CD1c-positive myeloid dendritic cell (primary cell): ENCODE data around the gene FGD5.
A peak's percentile ranks its signal among the peaks of the same experiment; 100 is the strongest.

Experiments
- DNase-seq: peaks from one replicate; pipeline ENCODE4 v3.0.0-alpha.2; 2016; ENCODE audit errors: extremely low spot score

FGD5 gene, protein sequence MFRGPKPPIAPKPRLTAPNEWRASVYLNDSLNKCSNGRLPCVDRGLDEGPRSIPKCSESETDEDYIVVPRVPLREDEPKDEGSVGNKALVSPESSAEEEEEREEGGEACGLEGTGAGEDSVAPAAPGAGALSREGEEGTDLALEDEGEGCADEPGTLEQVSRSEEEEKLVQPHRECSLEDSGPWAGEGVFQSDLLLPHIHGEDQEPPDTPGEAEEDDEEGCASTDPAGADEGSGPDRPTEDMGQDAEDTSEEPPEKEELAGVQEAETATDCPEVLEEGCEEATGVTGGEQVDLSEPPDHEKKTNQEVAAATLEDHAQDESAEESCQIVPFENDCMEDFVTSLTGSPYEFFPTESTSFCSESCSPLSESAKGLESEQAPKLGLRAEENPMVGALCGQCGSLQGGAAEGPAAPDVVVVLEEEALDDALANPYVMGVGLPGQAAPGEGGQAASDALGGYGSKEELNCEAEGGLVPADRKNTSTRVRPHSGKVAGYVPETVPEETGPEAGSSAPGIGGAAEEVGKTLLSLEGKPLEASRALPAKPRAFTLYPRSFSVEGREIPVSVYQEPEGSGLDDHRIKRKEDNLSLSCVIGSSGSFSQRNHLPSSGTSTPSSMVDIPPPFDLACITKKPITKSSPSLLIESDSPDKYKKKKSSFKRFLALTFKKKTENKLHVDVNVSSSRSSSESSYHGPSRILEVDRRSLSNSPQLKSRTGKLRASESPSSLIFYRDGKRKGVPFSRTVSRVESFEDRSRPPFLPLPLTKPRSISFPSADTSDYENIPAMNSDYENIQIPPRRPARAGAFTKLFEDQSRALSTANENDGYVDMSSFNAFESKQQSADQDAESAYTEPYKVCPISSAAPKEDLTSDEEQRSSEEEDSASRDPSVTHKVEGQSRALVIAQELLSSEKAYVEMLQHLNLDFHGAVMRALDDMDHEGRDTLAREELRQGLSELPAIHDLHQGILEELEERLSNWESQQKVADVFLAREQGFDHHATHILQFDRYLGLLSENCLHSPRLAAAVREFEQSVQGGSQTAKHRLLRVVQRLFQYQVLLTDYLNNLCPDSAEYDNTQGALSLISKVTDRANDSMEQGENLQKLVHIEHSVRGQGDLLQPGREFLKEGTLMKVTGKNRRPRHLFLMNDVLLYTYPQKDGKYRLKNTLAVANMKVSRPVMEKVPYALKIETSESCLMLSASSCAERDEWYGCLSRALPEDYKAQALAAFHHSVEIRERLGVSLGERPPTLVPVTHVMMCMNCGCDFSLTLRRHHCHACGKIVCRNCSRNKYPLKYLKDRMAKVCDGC (N-terminal part only)

DNA sequence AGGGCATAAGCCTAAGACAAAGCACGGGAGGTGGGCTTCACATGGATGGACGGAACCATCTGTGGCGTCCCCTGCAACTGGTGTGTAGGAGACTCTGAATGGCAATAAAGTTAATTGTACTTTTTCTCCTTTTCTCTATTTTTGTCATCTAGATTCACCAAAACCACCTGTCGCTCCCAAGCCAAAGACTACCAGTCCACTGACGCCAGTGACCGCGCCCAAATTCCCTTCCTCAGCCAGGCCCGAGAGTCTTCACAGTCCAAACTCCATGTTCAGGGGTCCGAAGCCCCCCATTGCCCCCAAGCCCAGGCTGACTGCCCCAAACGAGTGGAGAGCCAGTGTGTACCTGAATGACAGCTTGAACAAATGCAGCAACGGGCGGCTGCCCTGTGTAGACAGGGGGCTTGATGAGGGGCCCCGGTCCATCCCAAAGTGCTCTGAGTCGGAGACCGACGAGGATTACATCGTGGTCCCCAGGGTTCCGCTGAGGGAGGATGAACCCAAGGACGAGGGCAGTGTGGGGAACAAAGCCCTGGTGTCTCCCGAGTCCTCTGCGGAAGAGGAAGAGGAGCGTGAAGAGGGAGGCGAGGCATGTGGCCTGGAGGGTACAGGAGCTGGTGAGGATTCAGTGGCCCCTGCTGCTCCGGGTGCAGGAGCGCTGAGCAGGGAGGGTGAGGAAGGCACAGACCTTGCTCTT lies at the start of gene FGD5:
FGD5 (plus strand) TSS at position 159 of the 697 bp plus-strand sequence; CDS start at position 269, 110 bp downstream.
- no peak for DNase-seq

DNA sequence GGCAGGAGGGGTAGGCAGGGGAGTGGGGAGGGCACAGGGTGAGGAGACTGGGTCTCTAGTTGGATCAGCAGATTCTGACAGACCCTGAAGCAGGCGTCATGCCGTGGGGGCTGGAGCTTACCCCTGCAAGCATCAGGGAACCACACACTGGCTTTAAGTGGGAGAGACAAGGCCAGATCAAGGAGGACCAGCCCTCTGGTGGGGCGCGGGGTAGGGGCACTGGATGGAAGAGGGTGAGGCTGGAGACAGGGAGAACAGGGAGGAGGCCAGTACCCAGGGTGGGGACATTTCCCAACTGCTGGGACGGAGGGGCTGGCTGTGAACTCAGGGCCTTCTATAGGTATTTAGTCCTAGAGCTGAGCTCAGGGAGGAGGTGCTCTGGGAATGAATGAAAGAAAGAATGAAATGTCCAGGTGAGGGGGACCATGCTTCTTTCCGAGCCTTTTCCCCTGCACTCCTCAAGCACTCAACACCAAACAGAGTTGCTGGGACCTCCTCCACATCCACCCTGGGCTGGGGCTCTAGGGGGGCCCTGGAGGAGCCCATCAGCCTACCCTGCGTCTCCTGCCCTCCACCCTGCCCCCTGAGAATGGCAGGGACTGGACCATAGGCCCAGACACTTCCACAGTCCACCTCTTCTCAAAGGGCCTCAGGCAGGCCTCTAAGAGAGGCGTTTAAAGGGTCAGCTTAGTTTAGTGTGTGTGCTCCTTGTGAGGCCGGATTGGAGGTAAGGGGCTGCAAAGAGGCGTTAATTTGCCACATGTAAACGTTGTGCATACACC lies 49.0 kb upstream of the FGD5 start:
- DNase-seq = no peak

DNA sequence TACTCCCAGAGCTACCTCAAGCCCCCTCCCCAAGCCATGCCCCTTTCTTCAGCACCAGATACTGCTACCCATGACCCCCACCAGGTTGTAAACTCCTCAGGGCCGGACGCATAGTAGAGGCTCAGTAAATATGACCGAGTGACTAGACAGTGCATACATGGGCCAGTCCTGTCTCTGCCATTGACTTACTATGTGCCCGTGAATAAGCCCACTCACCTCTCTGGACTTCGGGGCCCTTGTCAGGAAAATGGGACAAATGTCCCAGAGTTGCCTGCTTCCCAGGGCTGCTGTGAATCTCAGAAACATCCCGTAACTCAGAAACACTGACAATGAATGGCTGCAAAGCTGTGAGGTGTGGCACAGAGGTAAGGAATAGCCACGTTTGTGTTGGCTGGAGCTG lies 48.2 kb upstream of the FGD5 start:
- DNase-seq = no peak

DNA sequence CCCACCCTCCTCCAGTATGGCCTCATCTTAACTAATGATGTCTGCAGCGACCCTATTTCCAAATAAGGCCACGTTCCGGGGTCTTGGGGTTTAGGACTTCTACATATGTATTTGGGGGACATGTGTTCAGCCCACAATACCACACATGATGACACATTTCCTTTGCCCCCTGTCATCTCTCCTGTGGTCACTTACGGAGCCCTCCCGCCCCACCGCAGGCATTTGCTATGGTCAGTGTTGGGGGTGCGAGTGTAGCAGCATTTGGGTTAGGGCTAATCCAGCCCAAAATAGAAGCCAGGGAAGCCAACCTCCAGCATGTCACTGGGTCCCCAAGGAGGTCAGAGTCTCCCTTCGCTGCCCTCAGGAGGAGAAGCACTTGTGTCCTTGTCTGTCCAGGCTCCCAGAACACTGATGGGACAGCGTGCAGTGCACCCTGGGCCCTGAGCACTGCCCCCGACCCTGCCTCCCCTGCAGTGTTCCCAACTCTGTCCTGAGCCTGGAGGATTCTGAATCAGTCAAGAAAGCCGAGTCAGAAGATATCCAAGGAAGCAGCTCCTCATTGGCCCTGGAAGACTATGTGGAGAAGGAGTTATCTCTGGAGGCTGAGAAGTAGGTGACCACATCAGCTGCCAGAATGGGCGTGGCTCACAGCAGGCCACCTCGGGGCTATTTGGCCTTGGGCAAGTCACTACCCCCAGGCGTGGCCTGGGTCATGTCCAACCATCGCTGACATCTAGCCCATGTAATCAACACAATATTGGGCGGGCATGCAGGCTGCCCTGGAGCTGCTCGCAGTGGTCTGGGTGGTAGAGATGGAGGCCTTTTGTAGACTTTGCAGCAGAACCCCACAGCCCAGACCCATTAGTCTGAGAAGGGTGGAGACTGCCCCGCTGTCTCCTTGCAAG lies 46.9 kb upstream of the FGD5 start:
- DNase-seq = no peak

DNA sequence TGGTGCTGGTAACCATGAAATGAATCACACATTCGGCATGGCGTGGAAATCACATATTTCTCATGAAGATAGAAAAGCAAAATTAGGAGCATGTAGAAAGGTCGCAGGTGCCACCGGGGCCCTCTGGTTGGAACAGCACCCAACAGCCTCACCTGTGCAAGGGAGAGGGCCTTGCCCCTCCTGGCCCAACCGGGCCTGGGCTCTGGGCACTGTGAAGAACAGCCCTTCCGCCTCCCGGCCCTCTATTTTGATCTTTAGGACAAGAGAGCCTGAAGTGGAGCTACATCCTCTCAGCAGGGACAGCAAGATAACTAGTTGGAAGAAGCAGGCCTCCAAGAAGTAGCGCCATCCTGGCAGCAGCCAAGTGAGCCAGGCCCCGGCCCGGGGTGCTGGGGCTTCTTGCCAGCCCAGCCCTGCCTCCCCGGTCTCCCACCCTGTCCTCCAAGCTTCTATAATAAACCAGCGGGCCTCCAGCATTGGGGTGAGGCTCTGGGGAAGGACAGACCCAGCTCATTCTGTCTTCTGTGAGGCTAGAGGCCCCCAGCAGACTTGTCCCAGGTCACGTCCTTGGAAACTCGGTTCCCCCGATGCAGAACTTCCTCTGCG lies 46.1 kb upstream of the FGD5 start:
- no peak for DNase-seq

DNA sequence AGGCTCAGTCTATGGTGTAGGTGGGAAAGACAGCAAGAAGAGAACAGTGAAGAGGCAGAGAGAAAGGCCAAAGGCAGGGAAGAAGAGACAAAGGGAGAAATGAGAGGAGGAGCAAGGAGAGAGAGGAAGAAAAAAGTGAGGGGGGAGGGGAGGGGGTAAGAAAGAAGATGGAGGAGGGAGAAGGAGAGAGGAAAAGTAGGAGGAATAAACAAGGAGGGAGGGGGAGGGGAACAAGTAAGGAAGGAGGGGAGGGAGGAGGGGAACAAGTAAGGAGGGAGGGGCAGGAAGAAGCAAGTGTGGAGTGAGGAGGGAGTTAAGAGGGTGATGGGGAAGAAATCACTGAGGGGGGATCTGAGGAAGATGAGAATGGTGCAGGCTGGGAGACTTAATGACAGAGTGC lies 45.5 kb upstream of the FGD5 start:
- no peak for DNase-seq

DNA sequence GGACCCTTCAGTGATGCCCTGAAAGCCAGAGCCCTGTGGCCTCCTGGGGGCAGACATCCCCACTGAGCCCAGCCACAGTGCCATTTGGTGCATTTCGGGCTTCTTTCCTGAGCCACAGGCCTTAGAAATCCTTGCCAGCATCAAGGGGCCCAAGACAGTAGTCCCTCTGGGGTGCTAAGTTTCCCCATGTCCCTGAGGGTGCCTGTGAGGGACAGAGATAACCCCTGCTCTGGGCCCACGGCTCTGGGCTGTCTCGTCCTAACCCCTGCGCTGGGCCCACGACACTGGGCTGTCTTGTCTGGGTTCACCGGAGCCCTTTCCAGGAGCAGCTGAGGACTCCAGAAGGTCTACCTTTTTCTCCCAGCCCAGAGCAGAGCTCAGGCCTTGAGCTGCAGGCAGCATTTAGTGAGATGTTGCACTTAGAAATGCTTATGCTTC lies 45.1 kb upstream of the FGD5 start:
- DNase-seq = no peak

DNA sequence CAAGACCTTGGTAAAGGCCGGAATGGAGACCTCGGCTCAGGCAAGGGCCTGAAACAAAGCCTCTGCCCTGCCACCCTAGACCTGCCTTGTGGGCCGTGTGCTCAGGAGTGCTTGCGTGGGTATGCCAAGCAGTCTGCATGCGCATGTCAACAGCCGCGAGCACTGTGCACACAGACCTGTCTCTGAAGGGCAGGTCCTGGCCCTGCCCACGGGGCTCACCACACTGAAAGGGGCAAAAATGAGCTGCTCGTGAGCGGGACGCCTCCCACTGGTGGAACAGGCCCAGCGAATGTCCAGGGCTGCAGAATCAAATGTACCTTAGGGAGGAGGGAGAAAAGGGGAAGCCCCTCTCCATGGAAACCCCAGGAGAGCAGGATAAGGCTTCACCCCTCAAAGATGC lies 44.3 kb upstream of the FGD5 start:
- no peak for DNase-seq

DNA sequence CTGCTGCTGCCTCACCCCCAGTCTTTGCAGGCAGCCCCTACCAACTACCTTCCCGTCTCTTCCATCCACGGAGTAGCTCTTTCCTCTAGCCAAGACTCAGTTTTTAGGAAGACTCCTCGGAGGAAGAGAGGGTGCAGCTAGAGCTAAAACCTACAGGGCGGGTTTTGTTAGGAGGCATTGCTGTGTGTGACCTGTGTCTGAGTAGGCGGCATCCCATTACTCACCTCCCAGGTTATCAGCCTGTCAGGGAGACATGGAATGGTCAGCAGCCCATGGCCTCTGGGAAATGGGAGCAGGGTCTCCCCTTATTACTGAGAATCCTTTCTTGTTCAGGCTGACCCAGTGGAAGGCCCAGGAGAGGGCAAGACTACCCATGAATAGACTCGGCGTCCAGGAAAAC lies 43.8 kb upstream of the FGD5 start:
- no peak for DNase-seq

DNA sequence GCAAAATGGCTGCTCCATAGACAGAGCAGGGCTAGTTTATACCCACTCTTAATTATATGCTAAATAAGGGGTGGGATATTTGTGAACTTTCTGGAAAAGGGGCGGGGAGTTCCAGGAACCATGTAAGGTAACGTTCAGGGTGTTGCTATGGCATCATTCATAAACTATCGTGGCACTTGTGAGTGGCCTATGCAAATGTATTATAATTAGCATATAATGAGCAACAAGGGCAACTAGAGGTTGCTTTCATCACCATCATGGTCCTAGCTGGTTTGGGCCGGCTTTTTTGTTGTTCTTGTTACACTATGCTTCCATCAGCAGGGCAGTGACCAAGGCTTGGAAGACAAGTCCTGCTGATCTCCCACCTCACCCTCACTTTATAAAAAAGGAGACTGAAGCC lies 43.2 kb upstream of the FGD5 start:
- DNase-seq = no peak

DNA sequence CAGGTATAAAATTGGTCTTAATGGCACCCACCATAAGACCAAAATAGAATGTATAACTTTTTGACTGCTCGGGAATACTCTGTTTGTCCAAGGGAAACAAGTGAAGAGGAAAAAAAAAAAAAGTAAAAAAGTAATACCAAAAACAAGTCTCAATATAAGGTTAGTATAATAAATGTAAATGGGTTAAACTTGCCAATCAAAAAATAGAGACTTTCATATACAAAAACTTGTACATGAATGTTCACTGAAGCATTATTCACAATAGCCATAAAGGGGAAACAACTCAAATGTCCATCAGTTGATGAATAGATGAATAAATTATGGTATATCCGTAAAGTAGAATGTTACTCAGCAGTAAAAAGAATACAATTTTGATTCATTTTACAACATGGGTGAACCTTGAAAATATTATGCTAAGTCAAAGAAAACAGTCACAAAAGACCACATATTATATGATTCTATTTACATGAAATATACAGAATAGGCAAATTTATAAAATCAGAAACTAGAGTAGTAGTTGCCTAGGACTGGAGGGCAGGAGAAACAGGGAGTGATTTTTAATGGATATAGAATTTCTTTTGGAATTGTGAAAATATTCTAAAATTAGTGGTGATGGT lies 39.6 kb upstream of the FGD5 start:
- DNase-seq = no peak

DNA sequence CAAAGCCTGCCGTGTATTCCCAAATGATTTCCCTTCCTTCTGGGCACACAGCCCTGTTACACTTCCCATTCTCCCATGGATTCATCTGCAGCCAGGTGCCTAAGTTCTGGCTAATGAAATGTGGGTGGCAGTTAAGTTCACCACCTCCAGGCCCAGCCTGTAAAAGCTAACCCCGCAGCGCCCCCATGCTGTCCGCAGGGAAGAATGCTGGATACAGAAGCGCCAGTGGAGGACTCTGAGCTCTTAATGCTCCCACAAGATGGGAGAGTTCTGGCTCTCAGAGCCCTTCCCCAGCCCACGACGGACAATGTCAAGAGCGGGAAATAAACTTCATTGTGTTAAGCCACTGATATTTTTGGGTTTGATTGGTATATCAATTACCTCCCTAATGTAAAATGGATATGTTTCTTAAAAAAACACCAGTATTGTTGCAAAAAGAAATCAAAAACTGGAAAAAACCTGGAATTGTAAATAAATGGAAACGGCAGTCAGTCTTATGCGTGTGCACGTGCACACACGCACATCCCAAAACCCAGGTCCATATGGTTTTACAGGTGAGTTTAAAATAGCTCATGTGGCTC lies 37.7 kb upstream of the FGD5 start:
- peak; percentile 43 for DNase-seq

DNA sequence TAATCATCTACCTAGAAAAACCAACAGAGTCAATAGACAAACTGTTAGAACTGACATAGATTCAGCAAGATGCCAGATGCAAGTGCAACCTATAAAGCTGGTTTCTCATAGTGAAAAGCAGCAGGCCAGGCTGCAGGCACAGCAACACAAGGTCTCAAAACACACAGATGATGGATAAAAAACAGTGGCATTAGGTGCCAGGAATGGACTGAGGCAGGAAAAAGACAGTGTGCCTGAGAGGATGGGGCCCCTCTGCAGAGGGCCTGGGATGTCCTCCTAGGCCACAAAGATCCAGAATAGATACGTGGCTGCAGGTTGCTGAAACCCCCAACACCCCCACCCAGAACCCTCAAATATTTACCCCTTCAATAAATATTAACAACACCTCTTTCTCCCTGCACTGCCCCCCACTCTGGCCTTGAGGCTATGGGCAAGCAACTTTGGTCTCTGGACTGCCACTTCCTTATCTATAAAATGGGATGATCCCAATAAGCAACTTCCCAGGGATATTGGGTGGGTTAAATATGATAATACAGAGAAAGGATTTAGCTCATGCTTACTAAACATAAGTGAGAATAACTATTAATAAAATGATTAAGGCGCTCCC lies 35.2 kb upstream of the FGD5 start:
- no peak for DNase-seq

DNA sequence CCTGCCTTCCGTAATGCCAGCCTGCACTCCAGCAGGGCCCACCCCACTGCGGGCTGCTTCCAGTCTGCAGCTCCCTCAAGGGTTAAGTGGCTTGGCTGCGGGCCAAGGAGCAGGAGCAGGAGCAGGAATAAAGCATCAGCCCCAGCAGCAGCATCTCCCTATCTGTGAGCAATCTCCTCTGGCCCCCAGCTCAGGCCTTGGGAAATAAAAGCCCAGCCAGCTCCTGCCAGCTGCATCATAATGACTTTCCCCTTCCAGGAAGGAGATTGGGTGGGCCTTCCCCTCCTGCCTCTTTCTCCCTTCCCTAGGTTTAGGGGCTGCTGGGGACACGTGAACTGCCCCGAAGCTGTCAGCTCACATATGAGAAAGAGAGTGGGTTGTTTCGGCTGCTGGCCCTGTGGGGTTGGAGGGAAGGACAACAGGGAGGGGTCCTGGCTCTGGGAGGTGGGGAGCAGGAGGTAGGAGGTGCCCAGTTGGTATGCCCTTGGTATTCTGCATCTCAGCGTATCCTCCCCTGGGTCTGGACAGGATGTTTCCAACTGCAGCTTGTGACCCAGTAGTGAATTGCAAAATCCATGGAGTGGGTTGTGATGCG lies 34.6 kb upstream of the FGD5 start:
- DNase-seq = no peak

DNA sequence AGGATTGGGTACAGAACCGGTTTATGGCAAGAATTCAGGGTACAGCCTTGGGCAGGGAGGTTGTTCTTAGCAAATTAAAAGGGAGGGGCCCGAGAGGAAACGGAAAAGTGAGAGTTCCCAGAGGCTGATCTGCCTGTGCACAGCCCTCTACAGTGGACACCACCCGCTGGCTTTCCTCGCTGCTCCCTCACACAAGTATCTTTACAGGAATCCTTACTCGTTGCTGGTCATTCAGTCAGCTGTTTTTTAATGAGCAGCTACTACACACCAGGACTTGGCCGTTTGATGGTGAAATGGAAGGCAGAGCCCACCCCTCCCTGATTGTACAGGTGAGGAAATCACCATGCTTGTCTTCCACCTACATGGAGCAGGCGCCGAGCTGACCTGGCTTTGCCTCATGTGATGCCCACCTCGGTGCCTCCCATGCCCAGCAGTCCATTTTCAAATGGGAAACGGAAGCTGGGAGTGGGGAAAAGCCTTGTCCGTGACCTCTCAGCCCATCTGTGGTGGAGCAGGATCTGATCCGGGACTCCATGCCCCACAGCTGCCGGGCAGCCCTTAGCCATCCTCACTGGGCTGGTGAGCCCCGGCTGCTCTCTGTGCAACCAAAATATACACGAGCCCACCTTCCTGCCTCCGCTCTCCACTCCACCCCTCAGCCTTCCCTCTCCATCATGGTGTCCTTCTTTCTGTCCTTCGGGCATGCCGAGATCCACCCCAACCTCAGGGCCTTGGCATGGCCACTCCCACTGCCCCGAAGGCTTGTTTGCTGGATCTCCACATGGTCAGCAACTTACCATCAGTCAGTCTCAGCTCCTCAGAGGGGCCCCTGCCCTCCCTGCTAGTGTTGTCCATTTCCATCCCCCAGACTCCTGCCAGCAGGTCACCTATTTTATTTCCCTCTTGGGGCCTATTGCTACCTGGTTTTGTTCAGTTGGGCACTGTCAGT lies 33.3 kb upstream of the FGD5 start:
- no peak for DNase-seq

DNA sequence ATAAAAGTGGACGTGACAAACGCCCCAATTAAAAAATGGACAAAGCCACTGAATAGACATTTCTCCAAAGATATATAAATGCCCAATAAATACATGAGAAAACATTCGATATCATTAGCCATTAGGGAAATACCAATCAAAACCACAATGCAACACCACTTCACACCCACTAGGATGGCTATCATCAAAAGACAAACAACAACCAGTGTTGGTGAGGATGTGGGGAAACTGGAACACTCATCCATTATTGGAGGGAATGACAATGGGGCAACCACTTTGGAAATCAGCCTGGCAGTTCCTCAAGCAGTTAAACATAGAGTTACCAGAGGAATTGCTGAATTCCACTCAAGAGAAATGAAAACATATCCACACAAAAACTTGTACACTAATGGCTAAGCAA lies 32.4 kb upstream of the FGD5 start:
- no peak for DNase-seq
